K562 (cell line): ENCODE results near the gene BPTF. TPM values are rescaled to one million over a fixed set of nuclear protein-coding genes. Genes with fewer than 3 reads are reported as not detected.
A peak's percentile ranks its signal among the peaks of the same experiment; 100 is the strongest.

ENCODE experiments used
- FIP1L1 ChIP-seq: fragments of 200-400 bp; formaldehyde crosslinking; IDR thresholded peaks from 2 replicates; pipeline ENCODE4 v1.6.1; 2018; ENCODE audit warnings: mild to moderate bottlenecking, low read depth, low read length; ENCODE audit not compliant: poor library complexity, severe bottlenecking
- MTA2 ChIP-seq: fragments of 450-650 bp; IDR thresholded peaks from 2 replicates; pipeline ENCODE4 v1.6.1; 2016; ENCODE audit warnings: low read depth
- SRSF3 ChIP-seq: fragments of 200-400 bp; formaldehyde crosslinking; IDR thresholded peaks from 2 replicates; pipeline ENCODE4 v1.6.1; 2016; ENCODE audit warnings: mild to moderate bottlenecking, low read length, moderate library complexity; ENCODE audit not compliant: insufficient read depth
- SRSF9 ChIP-seq: fragments of 200-400 bp; formaldehyde crosslinking; IDR thresholded peaks from 2 replicates; pipeline ENCODE4 v1.6.1; 2017; ENCODE audit warnings: low read depth, low read length, borderline replicate concordance
- XRCC4 ChIP-seq: IDR thresholded peaks from one replicate; pipeline ENCODE4 v1.6.1; 2011; ENCODE audit not compliant: insufficient read depth, insufficient read length; ENCODE audit errors: extremely low read depth
- YBX1 ChIP-seq: fragments of 450-650 bp; IDR thresholded peaks from 2 replicates; pipeline ENCODE4 v1.7.1; 2016; ENCODE audit warnings: mild to moderate bottlenecking
- ZBED1 ChIP-seq: IDR thresholded peaks from 2 replicates; pipeline ENCODE4 v1.6.1; 2014
- ZC3H11A ChIP-seq: IDR thresholded peaks from 2 replicates; pipeline ENCODE4 v1.6.1; 2012; ENCODE audit warnings: low read depth, low read length, improper control_type of control experiment
- ZNF445 ChIP-seq: fragments of 250-450 bp; sonication (Bioruptor Pico); IDR thresholded peaks from 2 replicates; pipeline ENCODE4 v1.4.0; 2020; ENCODE audit warnings: low read depth, mild to moderate bottlenecking, moderate library complexity
- ZNF76 ChIP-seq: fragments of 250-450 bp; sonication (Bioruptor Pico); IDR thresholded peaks from 2 replicates; pipeline ENCODE4 v1.4.0; 2020; ENCODE audit warnings: mild to moderate bottlenecking, moderate library complexity, borderline replicate concordance
- polyA plus RNA-seq, 8 experiments: library from polyadenylated mRNA; depleted of rRNA in 4 of 8; stranded (reverse) in 5 of 8; unstranded in 3 of 8; fragments of >200 nt; fragmentation: Nextera tagmentation in 2 of 8; fragmentation: Illumina TruSeq in 1 of 8; extraction: Ambion mirVana in 2 of 8; extraction: Trizol in 1 of 8; gene quantifications; 2 replicates each; pipeline versions ENCODE4 v1.2.1 to v1.2.3, GENCODE V29; 2011 to 2014; ENCODE audit warnings: inconsistent platforms in 1 of 8, missing spikeins in 1 of 8
- total RNA-seq, 7 experiments: library from RNA; depleted of rRNA in 6 of 7; stranded (reverse); fragments of >200 nt in 6 of 7; fragmentation: Illumina TruSeq in 2 of 7; extraction: Trizol in 2 of 7; gene quantifications; 2 replicates each; pipeline versions ENCODE4 v1.2.1 to v1.2.3, GENCODE V29; 2011 to 2021; ENCODE audit warnings: low replicate concordance in 1 of 7
- TF ChIP-seq, protein P1 (sequence below): fragments of 250-450 bp; sonication (Bioruptor Pico); IDR thresholded peaks from 2 replicates; pipeline ENCODE4 v1.8.0; 2022; ENCODE audit warnings: moderate library complexity, mild to moderate bottlenecking, inconsistent platforms
- TF ChIP-seq, protein P2 (sequence below), 2 experiments: fragments of 450-650 bp; IDR thresholded peaks; 2 replicates each; pipeline ENCODE4 v1.6.1; 2016
- TF ChIP-seq, protein P3 (sequence below), 2 experiments: fragments of 200-800 bp in 1 of 2; sonication (Bioruptor generic) in 1 of 2; sonication (generic) in 1 of 2; formaldehyde crosslinking in 1 of 2; IDR thresholded peaks in 1 of 2; conservative IDR thresholded peaks in 1 of 2; 2 replicates each; pipeline versions ENCODE4 v1.5.0 to v1.6.1; 2016 to 2020; ENCODE audit warnings: missing compliant biosample characterization in 1 of 2, missing genetic modification characterization in 1 of 2, missing genetic modification reagents in 1 of 2
- TF ChIP-seq, protein P4 (sequence below): sonication (generic); formaldehyde crosslinking; IDR thresholded peaks from 2 replicates; pipeline ENCODE4 v1.8.0; 2022; ENCODE audit warnings: mild to moderate bottlenecking, low read depth, missing genetic modification reagents
- TF ChIP-seq, protein P5 (sequence below): sonication (generic); formaldehyde crosslinking; IDR thresholded peaks from 2 replicates; pipeline ENCODE4 v1.8.0; 2022; ENCODE audit warnings: mild to moderate bottlenecking, missing genetic modification reagents
- TF ChIP-seq, protein P6 (sequence below): fragments of 450-650 bp; IDR thresholded peaks from 2 replicates; pipeline ENCODE4 v1.6.1; 2016; ENCODE audit warnings: antibody characterized with exemption

BPTF gene
- total and polyA plus RNA-seq, 9 of the 15 experiments (the other 6 are each of a cell fraction or from before 2014, with no cell fraction given) = 12.5 to 52.1 (median 26.9) TPM

DNA sequence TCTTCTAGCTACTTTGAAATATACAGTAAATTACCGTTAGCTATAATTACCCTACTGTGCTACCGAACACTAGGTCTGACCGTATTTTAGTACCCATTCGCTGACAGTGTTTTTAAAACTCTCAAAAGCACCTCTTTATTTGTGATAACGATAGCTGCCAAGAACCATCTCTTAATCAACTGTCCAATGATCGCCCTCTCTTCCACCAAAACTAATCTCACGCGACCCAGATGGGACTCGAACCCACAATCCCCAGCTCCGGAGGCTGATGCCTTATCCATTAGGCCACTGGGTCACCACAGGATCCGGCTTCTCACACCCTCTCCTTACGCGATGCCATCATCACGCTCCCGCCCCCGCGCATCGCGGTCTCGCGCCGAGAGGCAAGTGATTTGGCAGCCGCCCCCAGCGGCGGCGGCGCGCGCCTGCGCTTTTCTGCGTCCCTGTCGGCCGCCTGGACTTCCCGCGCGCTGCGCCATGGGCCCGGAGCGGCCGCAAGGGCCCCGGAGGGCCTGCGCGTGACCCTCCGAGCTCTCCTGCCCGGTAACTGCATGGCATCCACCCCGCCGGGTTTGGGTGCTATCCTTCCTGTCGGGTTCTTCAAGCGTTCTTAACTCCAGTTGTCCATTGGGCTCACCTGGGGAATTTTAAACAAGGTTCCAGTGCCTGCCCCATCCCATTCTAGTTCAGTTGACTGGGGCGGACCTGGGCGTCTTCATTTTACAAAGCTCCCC lies 194.5 kb downstream of the BPTF start (continued):
- TF ChIP-seq XRCC4 (no peak), YBX1 (no peak), ZNF445 (CRISPR knock-in tag) (no peak), ZNF76 (CRISPR knock-in tag) (no peak), SRSF9 (no peak), MTA2 (no peak), FIP1L1 (peak; percentile 92), ZC3H11A (peak; percentile 77; the same call in 1 of the 2 replicates), SRSF3 (no peak), ZBED1 (no peak)
- TF ChIP-seq, protein P1, sequence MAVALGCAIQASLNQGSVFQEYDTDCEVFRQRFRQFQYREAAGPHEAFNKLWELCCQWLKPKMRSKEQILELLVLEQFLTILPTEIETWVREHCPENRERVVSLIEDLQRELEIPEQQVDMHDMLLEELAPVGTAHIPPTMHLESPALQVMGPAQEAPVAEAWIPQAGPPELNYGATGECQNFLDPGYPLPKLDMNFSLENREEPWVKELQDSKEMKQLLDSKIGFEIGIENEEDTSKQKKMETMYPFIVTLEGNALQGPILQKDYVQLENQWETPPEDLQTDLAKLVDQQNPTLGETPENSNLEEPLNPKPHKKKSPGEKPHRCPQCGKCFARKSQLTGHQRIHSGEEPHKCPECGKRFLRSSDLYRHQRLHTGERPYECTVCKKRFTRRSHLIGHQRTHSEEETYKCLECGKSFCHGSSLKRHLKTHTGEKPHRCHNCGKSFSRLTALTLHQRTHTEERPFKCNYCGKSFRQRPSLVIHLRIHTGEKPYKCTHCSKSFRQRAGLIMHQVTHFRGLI (CRISPR knock-in tag) = no peak
- TF ChIP-seq, protein P2, sequence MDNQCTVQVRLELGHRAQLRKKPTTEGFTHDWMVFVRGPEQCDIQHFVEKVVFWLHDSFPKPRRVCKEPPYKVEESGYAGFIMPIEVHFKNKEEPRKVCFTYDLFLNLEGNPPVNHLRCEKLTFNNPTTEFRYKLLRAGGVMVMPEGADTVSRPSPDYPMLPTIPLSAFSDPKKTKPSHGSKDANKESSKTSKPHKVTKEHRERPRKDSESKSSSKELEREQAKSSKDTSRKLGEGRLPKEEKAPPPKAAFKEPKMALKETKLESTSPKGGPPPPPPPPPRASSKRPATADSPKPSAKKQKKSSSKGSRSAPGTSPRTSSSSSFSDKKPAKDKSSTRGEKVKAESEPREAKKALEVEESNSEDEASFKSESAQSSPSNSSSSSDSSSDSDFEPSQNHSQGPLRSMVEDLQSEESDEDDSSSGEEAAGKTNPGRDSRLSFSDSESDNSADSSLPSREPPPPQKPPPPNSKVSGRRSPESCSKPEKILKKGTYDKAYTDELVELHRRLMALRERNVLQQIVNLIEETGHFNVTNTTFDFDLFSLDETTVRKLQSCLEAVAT (IDR thresholded peaks at IDR 0.05) = peak; percentile 11 to 77; a peak in 2 of 4 replicates
- TF ChIP-seq, protein P3, sequence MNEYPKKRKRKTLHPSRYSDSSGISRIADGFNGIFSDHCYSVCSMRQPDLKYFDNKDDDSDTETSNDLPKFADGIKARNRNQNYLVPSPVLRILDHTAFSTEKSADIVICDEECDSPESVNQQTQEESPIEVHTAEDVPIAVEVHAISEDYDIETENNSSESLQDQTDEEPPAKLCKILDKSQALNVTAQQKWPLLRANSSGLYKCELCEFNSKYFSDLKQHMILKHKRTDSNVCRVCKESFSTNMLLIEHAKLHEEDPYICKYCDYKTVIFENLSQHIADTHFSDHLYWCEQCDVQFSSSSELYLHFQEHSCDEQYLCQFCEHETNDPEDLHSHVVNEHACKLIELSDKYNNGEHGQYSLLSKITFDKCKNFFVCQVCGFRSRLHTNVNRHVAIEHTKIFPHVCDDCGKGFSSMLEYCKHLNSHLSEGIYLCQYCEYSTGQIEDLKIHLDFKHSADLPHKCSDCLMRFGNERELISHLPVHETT (CRISPR knock-in tag; conservative IDR thresholded peaks at IDR 0.05 in 1 of 2, IDR thresholded peaks at IDR 0.05 in 1 of 2) = peak in 1 of 2 experiments; percentile 40; a peak in 1 of 4 replicates
- TF ChIP-seq, protein P4, sequence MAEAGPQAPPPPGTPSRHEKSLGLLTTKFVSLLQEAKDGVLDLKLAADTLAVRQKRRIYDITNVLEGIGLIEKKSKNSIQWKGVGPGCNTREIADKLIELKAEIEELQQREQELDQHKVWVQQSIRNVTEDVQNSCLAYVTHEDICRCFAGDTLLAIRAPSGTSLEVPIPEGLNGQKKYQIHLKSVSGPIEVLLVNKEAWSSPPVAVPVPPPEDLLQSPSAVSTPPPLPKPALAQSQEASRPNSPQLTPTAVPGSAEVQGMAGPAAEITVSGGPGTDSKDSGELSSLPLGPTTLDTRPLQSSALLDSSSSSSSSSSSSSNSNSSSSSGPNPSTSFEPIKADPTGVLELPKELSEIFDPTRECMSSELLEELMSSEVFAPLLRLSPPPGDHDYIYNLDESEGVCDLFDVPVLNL (CRISPR knock-in tag) = no peak
- TF ChIP-seq, protein P5, sequence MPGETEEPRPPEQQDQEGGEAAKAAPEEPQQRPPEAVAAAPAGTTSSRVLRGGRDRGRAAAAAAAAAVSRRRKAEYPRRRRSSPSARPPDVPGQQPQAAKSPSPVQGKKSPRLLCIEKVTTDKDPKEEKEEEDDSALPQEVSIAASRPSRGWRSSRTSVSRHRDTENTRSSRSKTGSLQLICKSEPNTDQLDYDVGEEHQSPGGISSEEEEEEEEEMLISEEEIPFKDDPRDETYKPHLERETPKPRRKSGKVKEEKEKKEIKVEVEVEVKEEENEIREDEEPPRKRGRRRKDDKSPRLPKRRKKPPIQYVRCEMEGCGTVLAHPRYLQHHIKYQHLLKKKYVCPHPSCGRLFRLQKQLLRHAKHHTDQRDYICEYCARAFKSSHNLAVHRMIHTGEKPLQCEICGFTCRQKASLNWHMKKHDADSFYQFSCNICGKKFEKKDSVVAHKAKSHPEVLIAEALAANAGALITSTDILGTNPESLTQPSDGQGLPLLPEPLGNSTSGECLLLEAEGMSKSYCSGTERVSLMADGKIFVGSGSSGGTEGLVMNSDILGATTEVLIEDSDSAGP (CRISPR knock-in tag) = no peak
- TF ChIP-seq, protein P6, sequence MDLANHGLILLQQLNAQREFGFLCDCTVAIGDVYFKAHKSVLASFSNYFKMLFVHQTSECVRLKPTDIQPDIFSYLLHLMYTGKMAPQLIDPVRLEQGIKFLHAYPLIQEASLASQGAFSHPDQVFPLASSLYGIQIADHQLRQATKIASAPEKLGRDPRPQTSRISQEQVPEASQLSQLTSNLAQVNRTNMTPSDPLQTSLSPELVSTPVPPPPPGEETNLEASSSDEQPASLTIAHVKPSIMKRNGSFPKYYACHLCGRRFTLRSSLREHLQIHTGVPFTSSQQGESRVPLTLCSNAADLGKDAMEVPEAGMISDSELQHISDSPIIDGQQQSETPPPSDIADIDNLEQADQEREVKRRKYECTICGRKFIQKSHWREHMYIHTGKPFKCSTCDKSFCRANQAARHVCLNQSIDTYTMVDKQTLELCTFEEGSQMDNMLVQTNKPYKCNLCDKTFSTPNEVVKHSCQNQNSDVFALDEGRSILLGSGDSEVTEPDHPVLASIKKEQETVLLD = peak; percentile 82; the same call in 1 of the 2 replicates
